ENCODE measurements around the gene VSNL1. TPM values are rescaled to one million over a fixed set of nuclear protein-coding genes. Genes with fewer than 3 reads are reported as not detected.
A peak's percentile ranks its signal among the peaks of the same experiment; 100 is the strongest.

Gene VSNL1
- total RNA-seq = 1 to 10 TPM; 2.1 to 5.4 (median 2.1) TPM
- long read RNA-seq, donor 1, partial matches to known transcripts = 0 of 3 reads
- long read RNA-seq, donor 1, other reads (novel, unspliced or antisense) = 0 of 3 reads
- long read RNA-seq, donor 2, partial matches to known transcripts = 3 of 10 reads
- long read RNA-seq, donor 2, other reads (novel, unspliced or antisense) = 3 of 10 reads

GRCh38 chr2:17540093-17540812 is at the start of gene VSNL1:
Gene VSNL1, plus strand, starts transcription at chr2:17540696. Its CDS starts 51,379 bp downstream, at chr2:17592075.
- TF ChIP-seq, protein P1, sequence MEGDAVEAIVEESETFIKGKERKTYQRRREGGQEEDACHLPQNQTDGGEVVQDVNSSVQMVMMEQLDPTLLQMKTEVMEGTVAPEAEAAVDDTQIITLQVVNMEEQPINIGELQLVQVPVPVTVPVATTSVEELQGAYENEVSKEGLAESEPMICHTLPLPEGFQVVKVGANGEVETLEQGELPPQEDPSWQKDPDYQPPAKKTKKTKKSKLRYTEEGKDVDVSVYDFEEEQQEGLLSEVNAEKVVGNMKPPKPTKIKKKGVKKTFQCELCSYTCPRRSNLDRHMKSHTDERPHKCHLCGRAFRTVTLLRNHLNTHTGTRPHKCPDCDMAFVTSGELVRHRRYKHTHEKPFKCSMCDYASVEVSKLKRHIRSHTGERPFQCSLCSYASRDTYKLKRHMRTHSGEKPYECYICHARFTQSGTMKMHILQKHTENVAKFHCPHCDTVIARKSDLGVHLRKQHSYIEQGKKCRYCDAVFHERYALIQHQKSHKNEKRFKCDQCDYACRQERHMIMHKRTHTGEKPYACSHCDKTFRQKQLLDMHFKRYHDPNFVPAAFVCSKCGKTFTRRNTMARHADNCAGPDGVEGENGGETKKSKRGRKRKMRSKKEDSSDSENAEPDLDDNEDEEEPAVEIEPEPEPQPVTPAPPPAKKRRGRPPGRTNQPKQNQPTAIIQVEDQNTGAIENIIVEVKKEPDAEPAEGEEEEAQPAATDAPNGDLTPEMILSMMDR (IDR thresholded peaks at IDR 0.05) = no peak
- Histone ChIP-seq H3K4me3 (peak within 1 kb of the TSS; percentile 16), H3K4me1 (ENCODE audit: low read depth) (peaks cover 3% of the 10 kb centered on the region), H3K9me3 (no peaks in the 10 kb centered on the region), H3K36me3 (ENCODE audit: low read depth) (no peaks in the 10 kb centered on the region)
- peak; percentile 69 for ATAC-seq
- peak; percentile 85 to 92 (median 89) for DNase-seq
- intact Hi-C loops (cut with DNase I, micrococcal nuclease) = no loop called here

- no peaks in the 10 kb centered on the region for H3K36me3 ChIP-seq (ENCODE audit: low read depth)
- no peaks in the 10 kb centered on the region for H3K9me3 ChIP-seq
- no peaks in the 10 kb centered on the region for H3K4me1 ChIP-seq (ENCODE audit: low read depth)
- DNase-seq (no peak), ATAC-seq (no peak)
- TF ChIP-seq, protein P1 (IDR thresholded peaks at IDR 0.05) = no peak
- intact Hi-C loops (cut with DNase I, micrococcal nuclease) = no loop called here
- H3K4me3 ChIP-seq = no peak overlapping the region
These were observed 44.9 kb upstream of the VSNL1 start for GRCh38 chr2:17495590-17495989.

GRCh38 chr2:17497718-17498117 is 42.8 kb upstream of the VSNL1 start:
- ATAC-seq (no peak), DNase-seq (no peak)
- Histone ChIP-seq H3K4me3 (no peak overlapping the region), H3K36me3 (ENCODE audit: low read depth) (no peaks in the 10 kb centered on the region), H3K9me3 (no peaks in the 10 kb centered on the region), H3K4me1 (ENCODE audit: low read depth) (no peaks in the 10 kb centered on the region)
- TF ChIP-seq, protein P1 (IDR thresholded peaks at IDR 0.05) = no peak
- intact Hi-C loops (cut with DNase I, micrococcal nuclease) = no loop called here

DNA sequence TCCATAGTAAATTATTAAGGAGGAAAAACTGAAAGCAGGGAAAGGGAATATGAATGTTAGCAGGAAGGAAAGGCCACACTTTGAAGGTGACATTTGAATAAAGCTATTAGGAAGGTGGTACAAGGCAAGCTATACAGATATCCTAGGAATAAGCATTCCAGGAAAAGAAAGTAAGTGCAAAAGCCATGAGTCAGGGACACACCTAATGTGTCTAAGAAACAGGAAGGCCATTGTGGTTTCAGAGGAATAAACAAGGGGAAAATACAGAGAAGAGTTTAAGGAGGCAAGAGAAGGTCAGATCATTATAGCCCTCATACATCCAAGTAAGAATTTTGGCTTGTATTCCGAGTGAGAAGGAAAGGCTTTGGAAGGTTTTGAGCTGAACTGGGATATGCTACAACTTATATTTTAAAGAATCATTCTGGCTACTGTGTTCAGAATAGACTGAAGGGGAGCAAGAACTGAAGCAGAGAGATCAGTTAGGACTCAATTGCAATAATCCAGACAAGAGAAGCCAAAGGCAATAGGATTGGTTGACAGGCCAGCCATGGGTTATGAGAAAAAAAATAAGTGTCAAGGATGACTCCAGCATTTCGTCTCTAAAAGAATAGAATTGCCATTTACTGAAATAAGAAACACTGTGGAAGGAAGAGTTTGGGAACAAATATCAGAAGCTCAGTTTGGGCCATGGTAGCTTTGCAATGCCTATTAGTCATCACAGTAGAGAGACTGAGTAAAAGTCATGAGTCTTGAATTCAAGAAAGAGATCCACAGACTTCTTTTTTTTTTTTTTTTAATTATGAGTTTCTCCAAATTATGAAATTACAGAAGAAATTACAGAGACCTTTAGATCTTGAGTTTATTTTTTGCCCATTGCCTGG is 33.5 kb upstream of the VSNL1 start:
- H3K9me3 ChIP-seq = no peaks in the 10 kb centered on the region
- TF ChIP-seq, protein P1 (IDR thresholded peaks at IDR 0.05) = no peak
- no peak for DNase-seq
- no peaks in the 10 kb centered on the region for H3K36me3 ChIP-seq (ENCODE audit: low read depth)
- intact Hi-C loops (cut with DNase I, micrococcal nuclease) = no loop called here
- ATAC-seq = peak; percentile 81
- no peaks in the 10 kb centered on the region for H3K4me1 ChIP-seq (ENCODE audit: low read depth)
- H3K4me3 ChIP-seq = no peak overlapping the region

- DNase-seq (no peak), ATAC-seq (no peak)
- Histone ChIP-seq H3K4me1 (ENCODE audit: low read depth) (no peaks in the 10 kb centered on the region), H3K4me3 (no peak overlapping the region), H3K9me3 (no peaks in the 10 kb centered on the region), H3K36me3 (ENCODE audit: low read depth) (no peaks in the 10 kb centered on the region)
- intact Hi-C loops (cut with DNase I, micrococcal nuclease) = no loop called here
- TF ChIP-seq, protein P1 (IDR thresholded peaks at IDR 0.05) = no peak
These were observed 24.8 kb upstream of the VSNL1 start for GRCh38 chr2:17515652-17516051.
